Erythroblast (primary cell): Measurements from ENCODE around the gene AGBL4.

Experiments
- GATA1 ChIP-seq: IDR thresholded peaks from 2 replicates; pipeline ENCODE4 v1.6.1; 2011; ENCODE audit warnings: low read depth, mild to moderate bottlenecking, control low read depth, low read length, moderate library complexity
- POLR2A ChIP-seq: IDR thresholded peaks from 2 replicates; pipeline ENCODE4 v1.6.1; 2011; ENCODE audit warnings: mild to moderate bottlenecking, low read length

DNA sequence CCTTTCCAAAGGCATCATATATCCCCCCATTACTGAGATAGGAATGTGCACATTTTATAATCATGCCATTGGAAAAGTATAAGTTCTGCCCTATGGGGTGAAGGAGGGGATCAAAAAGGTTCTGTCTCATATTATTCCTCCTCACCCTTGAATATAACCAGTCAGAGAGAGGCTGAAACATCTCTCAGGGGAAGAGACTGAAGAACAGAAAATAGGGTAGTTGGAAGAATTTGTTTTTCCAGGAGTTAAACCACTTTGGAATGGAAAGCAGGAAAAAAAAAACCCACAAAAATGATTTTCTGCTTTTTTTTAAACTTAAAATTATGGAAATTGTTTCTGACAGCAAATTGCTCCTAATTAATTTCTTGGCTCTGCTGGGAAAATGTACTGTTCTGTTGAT lies 1194.3 kb downstream of the AGBL4 start:
- TF ChIP-seq POLR2A (no peak), GATA1 (no peak)
